NB4 (cell line): ENCODE data around the gene BMP5.

Source experiments
- DNase-seq: peaks from one replicate; pipeline ENCODE4 v3.0.0; 2010; ENCODE audit warnings: low read depth
- H3K4me3 ChIP-seq: one replicate; pipeline ENCODE4 v1.5.1; 2011; ENCODE audit warnings: mild to moderate bottlenecking, low read depth, low read length, moderate library complexity
- MYC ChIP-seq: IDR thresholded peaks from 2 replicates; pipeline ENCODE4 v1.6.1; 2011; ENCODE audit warnings: low read depth, low read length
- POLR2A ChIP-seq: IDR thresholded peaks from 2 replicates; pipeline ENCODE4 v1.6.1; 2011; ENCODE audit warnings: mild to moderate bottlenecking; ENCODE audit not compliant: insufficient read length; ENCODE audit errors: extremely low read depth
- TF ChIP-seq, protein P1 (sequence below): IDR thresholded peaks from 2 replicates; pipeline ENCODE4 v1.6.1; 2011; ENCODE audit warnings: low read depth, low read length
- TF ChIP-seq, protein P2 (sequence below): IDR thresholded peaks from one replicate; pipeline ENCODE4 v1.5.1; 2012; ENCODE audit warnings: low read depth, low read length

Gene BMP5

DNA sequence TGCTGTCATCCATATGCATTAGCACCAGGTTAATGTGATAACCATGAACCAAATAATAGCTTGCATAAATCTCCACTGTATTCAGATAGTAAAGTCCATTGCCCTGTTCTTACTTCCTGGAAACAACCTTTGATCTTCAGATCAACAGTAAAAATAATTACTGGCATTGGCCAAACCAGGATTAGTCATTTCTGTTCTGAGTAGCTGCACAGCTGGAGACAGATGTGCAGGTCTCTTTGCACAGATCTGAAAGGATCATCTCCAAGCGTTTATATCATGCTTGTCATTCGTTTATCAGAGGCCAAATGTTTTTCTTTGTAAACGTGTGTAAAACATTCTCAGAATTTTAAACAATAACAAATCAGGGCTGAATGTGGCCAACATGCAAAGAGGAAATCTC is 162.0 kb downstream of the BMP5 start:
- H3K4me3 ChIP-seq, result no peak overlapping the region
- no peak for DNase-seq
- TF ChIP-seq, protein P1, sequence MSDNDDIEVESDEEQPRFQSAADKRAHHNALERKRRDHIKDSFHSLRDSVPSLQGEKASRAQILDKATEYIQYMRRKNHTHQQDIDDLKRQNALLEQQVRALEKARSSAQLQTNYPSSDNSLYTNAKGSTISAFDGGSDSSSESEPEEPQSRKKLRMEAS, result no peak
- TF ChIP-seq POLR2A (no peak), MYC (no peak)
- TF ChIP-seq, protein P2, sequence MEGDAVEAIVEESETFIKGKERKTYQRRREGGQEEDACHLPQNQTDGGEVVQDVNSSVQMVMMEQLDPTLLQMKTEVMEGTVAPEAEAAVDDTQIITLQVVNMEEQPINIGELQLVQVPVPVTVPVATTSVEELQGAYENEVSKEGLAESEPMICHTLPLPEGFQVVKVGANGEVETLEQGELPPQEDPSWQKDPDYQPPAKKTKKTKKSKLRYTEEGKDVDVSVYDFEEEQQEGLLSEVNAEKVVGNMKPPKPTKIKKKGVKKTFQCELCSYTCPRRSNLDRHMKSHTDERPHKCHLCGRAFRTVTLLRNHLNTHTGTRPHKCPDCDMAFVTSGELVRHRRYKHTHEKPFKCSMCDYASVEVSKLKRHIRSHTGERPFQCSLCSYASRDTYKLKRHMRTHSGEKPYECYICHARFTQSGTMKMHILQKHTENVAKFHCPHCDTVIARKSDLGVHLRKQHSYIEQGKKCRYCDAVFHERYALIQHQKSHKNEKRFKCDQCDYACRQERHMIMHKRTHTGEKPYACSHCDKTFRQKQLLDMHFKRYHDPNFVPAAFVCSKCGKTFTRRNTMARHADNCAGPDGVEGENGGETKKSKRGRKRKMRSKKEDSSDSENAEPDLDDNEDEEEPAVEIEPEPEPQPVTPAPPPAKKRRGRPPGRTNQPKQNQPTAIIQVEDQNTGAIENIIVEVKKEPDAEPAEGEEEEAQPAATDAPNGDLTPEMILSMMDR, result no peak

DNA sequence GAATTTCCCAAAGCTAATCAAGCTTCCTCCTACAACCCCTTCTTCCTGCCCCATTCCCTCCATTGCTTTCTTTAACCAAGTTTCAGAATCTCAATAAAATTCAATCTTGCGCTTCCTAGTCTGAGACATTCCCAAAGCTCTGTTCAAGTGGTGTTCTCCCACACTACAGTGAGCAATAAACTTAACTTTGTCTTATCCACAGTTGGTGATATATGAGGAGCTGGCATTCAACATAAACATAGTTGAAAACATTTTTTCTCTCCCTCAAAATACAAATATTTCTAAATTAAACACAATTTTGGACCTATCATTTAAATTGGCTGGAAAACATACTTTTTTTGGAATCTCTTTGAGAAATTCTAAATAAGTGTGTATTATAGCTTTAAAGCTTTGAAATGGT is 166.7 kb downstream of the BMP5 start:
- no peak for DNase-seq
- H3K4me3 ChIP-seq, result no peak overlapping the region
- TF ChIP-seq, protein P2, result no peak
- TF ChIP-seq MYC, result no peak

- no peak for TF ChIP-seq POLR2A
- no peak for TF ChIP-seq MYC
- TF ChIP-seq, protein P2, result no peak
- TF ChIP-seq, protein P1, result no peak
- DNase-seq, result no peak
- no peak overlapping the region for H3K4me3 ChIP-seq
Observed at GRCh38 chr6:55705451-55706440, 169.6 kb downstream of the BMP5 start.

DNA sequence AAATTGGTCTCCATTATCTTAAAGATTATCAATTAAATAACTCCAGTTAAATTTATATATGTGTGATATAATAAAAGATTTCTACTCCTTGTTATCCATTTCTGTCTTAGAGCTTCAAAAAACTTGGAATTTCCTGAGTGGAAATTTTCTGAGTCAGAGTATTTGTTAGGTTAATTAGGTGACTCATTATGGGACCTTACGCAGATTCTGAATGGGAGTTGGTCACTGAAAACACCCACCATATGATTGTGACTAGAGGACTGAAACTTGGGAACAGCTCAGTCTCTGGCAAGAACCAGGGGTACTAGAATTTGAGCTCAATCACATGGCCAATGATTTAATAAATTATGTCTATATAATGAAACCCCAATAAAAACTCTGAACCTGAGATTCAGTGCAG is 171.0 kb downstream of the BMP5 start:
- no peak overlapping the region for H3K4me3 ChIP-seq
- DNase-seq, result no peak
- TF ChIP-seq, protein P2, result no peak
- no peak for TF ChIP-seq POLR2A
- TF ChIP-seq MYC, result no peak
- TF ChIP-seq, protein P1, result no peak
